Measurements from ENCODE around the gene PRDM8. TPM values are rescaled to one million over a fixed set of nuclear protein-coding genes. Genes with fewer than 3 reads are reported as not detected.

PRDM8 gene
- total RNA-seq, 2 donors from 2014 or later: 1.4 to 2.2 TPM

GRCh38 chr4:80187677-80188076, 9.6 kb upstream of the PRDM8 start:
- DNase-seq (ENCODE audit: low spot score): no peak
- Histone ChIP-seq H3K4me1 (peaks cover 0 to 34% of the 10 kb centered on the region in 2 donors), H3K9me3 (no peaks in the 10 kb centered on the region), H3K36me3 (no peaks in the 10 kb centered on the region), H3K27ac (no peak overlapping the region), H3K27me3 (peaks cover 0 to 4% of the 10 kb centered on the region in 2 donors), H3K4me3 (no peak overlapping the region)
- TF ChIP-seq CTCF (IDR thresholded peaks at IDR 0.05): no peak

GRCh38 chr4:80188457-80188800, 8.9 kb upstream of the PRDM8 start:
- peaks cover 0 to 26% of the 10 kb centered on the region in 2 donors for H3K4me1 ChIP-seq

GRCh38 chr4:80188801-80189458, 8.4 kb upstream of the PRDM8 start:
- H3K27ac ChIP-seq: no peak overlapping the region
- H3K36me3 ChIP-seq: no peaks in the 10 kb centered on the region
- no peak overlapping the region for H3K4me3 ChIP-seq
- no peak for DNase-seq (ENCODE audit: low spot score)
- peaks cover 0 to 4% of the 10 kb centered on the region in 2 donors for H3K27me3 ChIP-seq
- H3K4me1 ChIP-seq: peaks cover 0 to 21% of the 10 kb centered on the region in 2 donors
- TF ChIP-seq CTCF (IDR thresholded peaks at IDR 0.05): no peak
- H3K9me3 ChIP-seq: no peaks in the 10 kb centered on the region

More at GRCh38 chr4:80188457-80188800, 8.9 kb upstream of the PRDM8 start:
- Histone ChIP-seq H3K9me3 (no peaks in the 10 kb centered on the region), H3K27ac (no peak overlapping the region), H3K4me3 (no peak overlapping the region), H3K36me3 (no peaks in the 10 kb centered on the region), H3K27me3 (peaks cover 0 to 4% of the 10 kb centered on the region in 2 donors)
- no peak for TF ChIP-seq CTCF (IDR thresholded peaks at IDR 0.05)
- DNase-seq (ENCODE audit: low spot score): no peak

- TF ChIP-seq CTCF (IDR thresholded peaks at IDR 0.05): no peak
- H3K9me3 ChIP-seq: no peaks in the 10 kb centered on the region
- H3K27me3 ChIP-seq: peaks cover 0 to 4% of the 10 kb centered on the region in 2 donors
- no peak overlapping the region for H3K27ac ChIP-seq
- H3K36me3 ChIP-seq: no peaks in the 10 kb centered on the region
- no peak for DNase-seq (ENCODE audit: low spot score)
- peaks cover 0 to 15% of the 10 kb centered on the region in 2 donors for H3K4me1 ChIP-seq
- no peak overlapping the region for H3K4me3 ChIP-seq
Measured at GRCh38 chr4:80189581-80189955, 7.7 kb upstream of the PRDM8 start.

GRCh38 chr4:80189956-80190677, 7.2 kb upstream of the PRDM8 start:
- TF ChIP-seq CTCF (IDR thresholded peaks at IDR 0.05): no peak
- Histone ChIP-seq H3K36me3 (no peaks in the 10 kb centered on the region), H3K4me1 (peaks cover 0 to 9% of the 10 kb centered on the region in 2 donors), H3K27me3 (peaks cover 0 to 4% of the 10 kb centered on the region in 2 donors), H3K4me3 (no peak overlapping the region), H3K9me3 (no peaks in the 10 kb centered on the region), H3K27ac (no peak overlapping the region)
- DNase-seq (ENCODE audit: low spot score): no peak

Measured in right atrium auricular region (tissue), 2 donors.